ENCODE data around the gene SUCLG2.

DNA sequence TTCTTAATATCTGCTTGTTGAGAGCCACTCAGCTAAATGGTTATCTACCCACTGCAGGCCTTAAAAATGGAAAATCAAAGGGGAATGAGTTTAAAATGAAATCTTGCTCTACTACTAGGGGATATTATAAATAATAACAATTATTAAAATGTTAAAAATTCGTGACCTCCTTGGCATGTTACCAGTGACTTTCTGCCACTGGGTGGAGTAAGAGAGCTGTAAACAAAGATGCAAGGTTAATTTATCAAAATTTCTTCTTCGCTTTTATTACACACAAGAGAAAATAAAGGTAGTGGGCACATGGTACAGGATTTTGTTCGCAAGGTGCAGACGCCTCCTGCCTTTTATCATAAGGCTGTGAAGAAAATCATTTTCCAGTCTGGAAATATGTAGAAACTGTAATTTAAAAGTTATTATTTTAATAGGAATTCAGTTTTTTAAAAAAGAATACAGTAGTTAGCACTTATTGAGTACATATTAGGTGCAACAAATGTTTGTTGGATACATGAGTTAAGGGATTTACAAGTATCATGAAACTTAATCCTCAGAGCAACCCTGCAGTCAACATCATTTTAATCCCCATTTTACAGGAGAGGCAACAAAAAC, 272.6 kb downstream of the SUCLG2 start:
- TF ChIP-seq ARNTL (CRISPR knock-in tag; IDR thresholded peaks at IDR 0.05; ENCODE audit: borderline replicate concordance, low read depth) (no peak), ZFP3 (CRISPR knock-in tag; IDR thresholded peaks at IDR 0.05) (no peak), TSHZ2 (CRISPR knock-in tag; IDR thresholded peaks at IDR 0.05) (no peak), SNAI2 (CRISPR knock-in tag; IDR thresholded peaks at IDR 0.05) (no peak), ESRRG (CRISPR knock-in tag; IDR thresholded peaks at IDR 0.05) (no peak), ISL1 (CRISPR knock-in tag; IDR thresholded peaks at IDR 0.05) (no peak), TCF4 (CRISPR knock-in tag; IDR thresholded peaks at IDR 0.05; ENCODE audit: borderline replicate concordance) (no peak), ZFP30 (CRISPR knock-in tag; IDR thresholded peaks at IDR 0.05) (no peak), RARB (CRISPR knock-in tag; IDR thresholded peaks at IDR 0.05) (no peak), PPARA (CRISPR knock-in tag; IDR thresholded peaks at IDR 0.05; ENCODE audit: borderline replicate concordance) (no peak)
- TF ChIP-seq, protein P1, sequence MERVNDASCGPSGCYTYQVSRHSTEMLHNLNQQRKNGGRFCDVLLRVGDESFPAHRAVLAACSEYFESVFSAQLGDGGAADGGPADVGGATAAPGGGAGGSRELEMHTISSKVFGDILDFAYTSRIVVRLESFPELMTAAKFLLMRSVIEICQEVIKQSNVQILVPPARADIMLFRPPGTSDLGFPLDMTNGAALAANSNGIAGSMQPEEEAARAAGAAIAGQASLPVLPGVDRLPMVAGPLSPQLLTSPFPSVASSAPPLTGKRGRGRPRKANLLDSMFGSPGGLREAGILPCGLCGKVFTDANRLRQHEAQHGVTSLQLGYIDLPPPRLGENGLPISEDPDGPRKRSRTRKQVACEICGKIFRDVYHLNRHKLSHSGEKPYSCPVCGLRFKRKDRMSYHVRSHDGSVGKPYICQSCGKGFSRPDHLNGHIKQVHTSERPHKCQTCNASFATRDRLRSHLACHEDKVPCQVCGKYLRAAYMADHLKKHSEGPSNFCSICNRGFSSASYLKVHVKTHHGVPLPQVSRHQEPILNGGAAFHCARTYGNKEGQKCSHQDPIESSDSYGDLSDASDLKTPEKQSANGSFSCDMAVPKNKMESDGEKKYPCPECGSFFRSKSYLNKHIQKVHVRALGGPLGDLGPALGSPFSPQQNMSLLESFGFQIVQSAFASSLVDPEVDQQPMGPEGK (CRISPR knock-in tag; IDR thresholded peaks at IDR 0.05; ENCODE audit: borderline replicate concordance), result no peak

All from SK-N-SH treated with all-trans-retinoic acid at 6 μM for 48 hours (cell line).